Activated naive CD8-positive, alpha-beta T cell treated with anti-CD3 and anti-CD28 coated beads, Interleukin-2, amount 50 U/mL, for 16 hours (primary cell): Measurements from ENCODE around the gene TMEM52.

Experiments used
- DNase-seq: peaks from one replicate; pipeline ENCODE4 v3.0.0-alpha.2; 2020; ENCODE audit warnings: low read depth, low spot score

TMEM52 gene

GRCh38 chr1:1926886-1927660 lies 8.0 kb upstream of the TMEM52 start:
- no peak for DNase-seq

- DNase-seq = no peak
Measured at GRCh38 chr1:1926346-1926811, 7.3 kb upstream of the TMEM52 start.

- no peak for DNase-seq
Measured at GRCh38 chr1:1925437-1926345, 6.6 kb upstream of the TMEM52 start.

DNA sequence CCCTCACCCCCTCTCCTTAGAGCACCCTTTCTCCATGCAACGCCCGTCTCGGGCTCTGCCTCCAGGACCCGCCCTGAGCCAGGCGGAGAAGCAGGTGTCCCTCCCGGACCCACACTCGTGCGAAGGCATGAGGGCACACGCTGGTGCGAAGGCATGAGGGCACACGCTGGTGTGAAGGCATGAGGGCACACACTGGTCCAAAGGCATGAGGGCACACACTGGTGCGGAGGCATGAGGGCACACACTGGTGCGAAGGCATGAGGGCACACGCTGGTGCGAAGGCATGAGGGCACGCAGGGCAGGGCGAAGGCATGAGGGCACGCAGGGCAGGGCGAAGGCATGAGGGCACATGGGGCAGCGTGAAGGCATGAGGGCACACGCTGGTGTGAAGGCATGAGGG lies 5.8 kb upstream of the TMEM52 start:
- DNase-seq = no peak

DNA sequence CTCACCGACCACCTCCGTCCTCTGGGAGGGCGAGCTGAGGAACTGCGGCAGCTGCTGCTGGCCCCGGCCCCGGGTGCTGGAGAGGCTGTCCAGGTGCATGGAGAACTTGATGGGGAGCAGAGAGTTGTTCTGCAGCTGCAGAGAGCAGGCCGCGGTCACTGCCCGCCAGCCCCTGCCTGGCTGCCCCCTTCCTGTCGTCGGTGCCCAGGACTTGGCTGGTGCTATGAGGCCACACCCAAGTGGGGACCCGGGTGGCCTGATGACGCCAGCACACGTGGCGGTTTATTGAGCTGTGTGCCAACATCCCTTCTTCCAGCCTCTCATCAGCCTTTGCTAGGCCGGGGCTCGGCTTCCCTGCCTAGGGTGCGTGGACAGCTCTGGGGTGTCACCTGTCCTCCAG lies 5.3 kb upstream of the TMEM52 start:
- DNase-seq = no peak

GRCh38 chr1:1922956-1923833 lies 4.1 kb upstream of the TMEM52 start:
- DNase-seq = no peak

DNA sequence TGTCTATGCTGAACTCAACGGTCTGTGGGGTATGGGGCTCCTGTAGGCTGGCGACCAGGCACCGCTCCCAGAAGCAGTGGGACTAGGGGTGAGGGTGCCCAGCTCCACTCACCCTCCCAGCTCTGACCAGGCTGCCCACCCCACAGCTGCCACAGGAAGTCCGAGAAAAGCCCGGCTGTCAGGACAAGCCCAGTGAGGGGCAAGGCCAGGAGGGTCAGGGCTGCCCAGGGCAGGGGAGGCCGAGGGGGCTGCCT lies 3.5 kb upstream of the TMEM52 start:
- no peak for DNase-seq

GRCh38 chr1:1921901-1922701 lies 3.0 kb upstream of the TMEM52 start:
- no peak for DNase-seq

DNA sequence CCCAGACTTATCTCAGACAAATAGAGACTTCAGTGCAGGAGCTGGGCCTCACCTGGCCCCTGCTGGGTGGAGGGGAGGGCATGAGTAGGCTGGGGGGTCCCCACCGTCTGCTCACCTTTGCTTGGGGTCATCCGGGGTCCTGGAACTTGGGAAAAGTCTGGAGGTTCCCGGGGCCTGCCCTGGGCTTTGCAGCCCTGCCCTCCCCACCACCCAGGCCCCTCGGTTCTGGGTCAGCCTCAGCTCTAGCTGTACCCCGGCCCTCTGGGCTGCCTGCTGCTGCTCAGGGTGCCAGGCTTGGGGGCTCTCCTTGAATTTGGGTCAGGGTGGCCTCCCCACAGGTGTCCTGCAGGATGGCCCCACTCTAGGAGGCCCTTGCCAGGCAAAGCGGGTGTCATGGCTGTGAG lies 2.4 kb upstream of the TMEM52 start:
- DNase-seq = no peak

DNA sequence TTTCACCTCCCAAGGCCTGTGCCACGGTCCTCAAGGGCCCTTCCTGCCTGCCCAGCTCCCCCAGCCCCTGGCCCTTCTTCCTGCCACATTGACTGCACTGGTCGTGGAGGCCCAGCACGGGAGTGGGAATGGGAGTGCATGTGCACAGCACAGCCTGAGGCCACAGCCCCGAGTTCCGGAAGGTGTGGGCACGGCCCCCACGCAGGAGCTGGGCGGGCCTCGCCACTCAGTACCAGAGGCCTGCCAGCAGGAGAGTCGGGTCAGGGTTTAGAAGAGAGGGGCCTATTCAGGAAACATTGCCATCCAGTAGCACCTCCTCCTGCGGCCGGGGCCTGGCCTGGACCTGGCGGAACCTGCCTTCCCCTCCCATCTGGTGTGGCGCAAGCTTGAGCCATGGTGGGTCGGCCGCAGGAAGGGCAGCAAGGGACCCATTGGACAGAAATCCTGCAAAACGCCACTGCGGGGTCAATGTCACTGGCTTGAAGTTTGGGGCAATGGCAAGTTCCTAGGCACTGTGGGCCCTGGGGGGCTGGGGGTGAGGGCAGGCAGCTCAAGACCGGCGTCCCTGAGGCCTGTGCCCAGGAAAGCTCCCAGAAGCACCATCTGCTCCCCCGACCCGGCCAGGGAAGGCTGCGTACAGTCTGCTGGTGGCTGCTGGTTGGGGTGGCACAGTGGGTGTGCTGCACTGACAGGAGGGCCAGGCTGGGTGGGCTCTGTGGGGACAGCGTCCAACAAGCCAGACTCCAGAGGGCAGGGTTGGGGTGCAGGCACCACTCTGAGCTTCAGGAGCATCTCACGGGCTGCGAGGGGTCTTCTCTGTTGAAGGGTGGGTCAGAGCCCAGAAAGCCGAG lies 1.8 kb upstream of the TMEM52 start:
- DNase-seq = no peak

- no peak for DNase-seq
Measured at GRCh38 chr1:1920057-1920607, 1.1 kb upstream of the TMEM52 start.

DNA sequence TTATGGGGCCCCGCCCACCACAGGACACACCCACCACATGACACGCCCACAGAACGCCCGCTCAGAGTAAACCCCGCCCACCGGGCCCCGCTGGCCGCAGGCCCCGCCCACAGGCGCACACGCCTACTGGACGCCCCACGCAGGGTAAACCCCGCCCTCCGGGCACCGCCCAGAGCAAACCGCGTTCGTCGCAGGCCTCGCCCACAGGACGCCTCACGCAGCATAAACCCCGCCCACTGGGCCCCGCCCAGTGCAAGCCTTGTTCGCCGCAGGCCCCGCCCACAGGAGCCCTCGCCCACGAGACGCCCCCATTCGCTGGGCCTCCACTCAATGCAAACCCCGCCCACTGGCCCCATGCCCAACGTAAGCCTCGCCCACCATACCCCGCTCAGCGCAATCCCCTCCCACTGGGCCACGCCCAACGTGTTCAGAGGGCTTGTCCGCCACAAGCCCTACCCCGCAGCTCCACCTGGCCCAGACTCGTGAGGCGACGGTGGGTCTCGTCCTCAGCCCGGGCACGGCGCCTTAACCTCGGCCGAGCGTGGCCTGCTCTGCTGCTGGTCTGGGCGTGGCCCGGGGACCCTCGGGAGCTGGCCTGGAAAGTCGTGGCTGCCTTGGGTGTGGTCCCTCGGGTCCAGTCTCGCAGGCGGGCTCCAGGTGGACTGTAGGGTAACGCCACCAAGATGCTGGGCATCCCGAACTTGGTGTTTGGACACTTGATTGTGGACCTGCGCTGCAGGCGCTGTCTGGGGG lies 401 bp upstream of the TMEM52 start:
- DNase-seq = peak; percentile 96

GRCh38 chr1:1917995-1918900 lies 831 bp downstream of the TMEM52 start:
- DNase-seq = no peak

- DNase-seq = no peak
Measured at GRCh38 chr1:1917304-1917976, 1.6 kb downstream of the TMEM52 start.

- DNase-seq = no peak
Measured at GRCh38 chr1:1916851-1917251, 2.2 kb downstream of the TMEM52 start.

DNA sequence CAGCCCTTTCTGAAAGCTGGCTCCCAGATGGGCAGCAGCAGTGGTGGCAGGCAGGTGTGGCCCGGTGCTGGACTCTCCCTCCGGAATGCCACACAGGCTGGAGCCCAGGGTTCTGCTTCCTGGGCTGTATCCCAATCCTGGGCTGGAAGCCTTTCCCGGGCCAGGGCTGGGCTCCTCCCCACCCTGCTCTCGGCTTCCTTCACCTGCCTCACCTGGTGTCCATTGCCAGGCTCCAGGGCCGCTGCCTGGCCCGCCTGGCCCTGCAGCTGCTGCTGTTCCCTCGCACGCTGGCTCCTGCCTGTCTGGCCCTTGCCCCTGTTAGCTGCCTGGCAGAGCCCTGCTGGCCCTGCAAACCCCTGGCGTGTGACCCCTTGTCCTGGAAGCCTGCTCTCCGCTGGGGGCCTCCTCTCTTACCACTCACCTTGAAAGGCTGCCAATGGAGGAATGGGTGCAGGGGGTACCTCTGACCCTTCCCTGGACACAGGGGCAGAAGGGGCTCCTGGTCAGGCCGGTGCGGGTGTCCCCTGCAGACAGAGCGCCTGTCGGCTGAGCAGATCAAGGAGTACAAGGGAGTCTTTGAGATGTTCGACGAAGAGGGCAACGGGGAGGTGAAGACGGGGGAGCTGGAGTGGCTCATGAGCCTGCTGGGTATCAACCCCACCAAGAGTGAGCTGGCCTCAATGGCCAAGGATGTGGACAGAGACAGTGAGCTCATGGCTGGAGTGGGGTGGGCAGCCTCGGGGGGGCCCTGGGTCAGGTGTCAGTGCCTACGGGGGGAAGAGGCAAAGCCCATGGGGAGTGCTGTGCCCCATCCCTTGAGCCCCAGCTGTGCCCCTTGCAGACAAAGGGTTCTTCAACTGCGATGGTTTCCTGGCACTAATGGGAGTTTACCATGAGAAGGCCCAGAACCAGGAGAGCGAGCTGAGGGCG lies 2.9 kb downstream of the TMEM52 start:
- DNase-seq = no peak
